Keratinocyte (primary cell): Measurements from ENCODE around the gene ORAI3. TPM values are rescaled to one million over a fixed set of nuclear protein-coding genes. Genes with fewer than 3 reads are reported as not detected.

Source experiments
- DNase-seq: peaks from one replicate; pipeline ENCODE4 v3.0.0-alpha.2; 2011; ENCODE audit warnings: low read depth, missing footprints, low spot score
- FAIRE-seq: peaks from 2 replicates; lab custom pipeline; 2011; peaks lifted over from hg19 to GRCh38; lab: Jason Lieb, UNC
- H2AFZ ChIP-seq: 2 replicates; pipeline ENCODE4 v1.6.0; 2012; ENCODE audit warnings: low read length, control low read depth, inconsistent platforms; ENCODE audit not compliant: control insufficient read depth
- H3K27ac ChIP-seq: 2 replicates; pipeline ENCODE4 v1.5.1; 2011; ENCODE audit warnings: low read length; ENCODE audit not compliant: control insufficient read depth, insufficient read depth
- H3K27me3 ChIP-seq: 3 replicates; pipeline ENCODE4 v1.6.0; 2011; ENCODE audit warnings: low read length; ENCODE audit not compliant: control insufficient read depth, insufficient read depth; ENCODE audit errors: extremely low read depth
- H3K36me3 ChIP-seq, 2 experiments: 2 replicates in 1 of 2; 3 replicates in 1 of 2; pipeline ENCODE4 v1.5.1; 2011; ENCODE audit warnings: low read length in 2 of 2, mild to moderate bottlenecking in 1 of 2; ENCODE audit not compliant: control insufficient read depth in 2 of 2, insufficient read depth in 2 of 2; ENCODE audit errors: extremely low read depth in 1 of 2
- H3K4me1 ChIP-seq: 3 replicates; pipeline ENCODE4 v1.5.1; 2011; ENCODE audit warnings: low read length; ENCODE audit not compliant: control insufficient read depth, insufficient read depth; ENCODE audit errors: extremely low read depth
- H3K4me2 ChIP-seq: 3 replicates; pipeline ENCODE4 v1.6.0; 2011; ENCODE audit warnings: low read depth, low read length; ENCODE audit not compliant: control insufficient read depth, insufficient read depth; ENCODE audit errors: extremely low read depth
- H3K4me3 ChIP-seq, 3 experiments: fragments of 200-600 bp in 1 of 3; sonication (generic) in 1 of 3; 2 replicates in 2 of 3; 3 replicates in 1 of 3; pipeline ENCODE4 v1.5.1; 2011 to 2016; ENCODE audit warnings: low read length in 3 of 3, mild to moderate bottlenecking in 3 of 3, control low read depth in 2 of 3, inconsistent platforms in 1 of 3, low read depth in 1 of 3, mixed read lengths in 1 of 3, mixed run types in 1 of 3, moderate library complexity in 1 of 3; ENCODE audit not compliant: control insufficient read depth in 2 of 3, insufficient read depth in 2 of 3; ENCODE audit errors: extremely low read depth in 1 of 3
- H3K79me2 ChIP-seq: 2 replicates; pipeline ENCODE4 v1.6.0; 2012; ENCODE audit warnings: low read length; ENCODE audit not compliant: control insufficient read depth, insufficient read depth
- H3K9ac ChIP-seq: 3 replicates; pipeline ENCODE4 v1.6.0; 2011; ENCODE audit warnings: low read length; ENCODE audit not compliant: control insufficient read depth, insufficient read depth; ENCODE audit errors: extremely low read depth
- H3K9me1 ChIP-seq: 3 replicates; pipeline ENCODE4 v1.6.0; 2011; ENCODE audit warnings: low read length; ENCODE audit not compliant: control insufficient read depth, insufficient read depth; ENCODE audit errors: extremely low read depth
- H3K9me3 ChIP-seq: 2 replicates; pipeline ENCODE4 v1.5.1; 2012; ENCODE audit warnings: low read depth, low read length; ENCODE audit not compliant: control insufficient read depth
- H4K20me1 ChIP-seq: 3 replicates; pipeline ENCODE4 v1.6.0; 2011; ENCODE audit warnings: low read length; ENCODE audit not compliant: control insufficient read depth, insufficient read depth; ENCODE audit errors: extremely low read depth
- EZH2 ChIP-seq: IDR thresholded peaks from one replicate; pipeline ENCODE4 v1.6.1; 2012; ENCODE audit warnings: inconsistent platforms, mild to moderate bottlenecking, low read length, moderate library complexity
- dilution Hi-C: fragments of 300-500 bp; cut with MboI; formaldehyde crosslinking; loops from one replicate; pipeline ENCODE4 v1.7.0; 2020; ENCODE audit warnings: low sequenced_read_pairs; ENCODE audit not compliant: extremely low pct_ligation_motif_present
- polyA plus RNA-seq, 5 experiments: library from polyadenylated mRNA; depleted of rRNA in 3 of 5; stranded (reverse) in 3 of 5; stranded (forward) in 1 of 5; unstranded in 1 of 5; fragments of >200 nt; gene quantifications; 1 replicate in 1 of 5; 2 replicates in 3 of 5; 3 replicates in 1 of 5; pipeline versions ENCODE4 v1.2.1 to v1.2.3, GENCODE V29; 2011 to 2012; ENCODE audit warnings: missing spikeins in 2 of 5, low read depth in 1 of 5, low replicate concordance in 1 of 5
- TF ChIP-seq, protein P1 (sequence below), 3 experiments: IDR thresholded peaks in 1 of 3; conservative IDR thresholded peaks in 1 of 3; optimal IDR thresholded peaks in 1 of 3; 2 replicates in 2 of 3; 3 replicates in 1 of 3; pipeline versions ENCODE3 to v1.5.1; 2011; ENCODE audit warnings: low read length in 3 of 3, mild to moderate bottlenecking in 3 of 3, moderate library complexity in 2 of 3, control low read depth in 1 of 3, inconsistent platforms in 1 of 3; ENCODE audit not compliant: insufficient read depth in 2 of 3; ENCODE audit errors: extremely low read depth in 1 of 3

Gene ORAI3
- polyA plus RNA-seq, 1 donor (not counting 4 experiments of a cell fraction or from before 2014, with no cell fraction given): 8.1 TPM

DNA sequence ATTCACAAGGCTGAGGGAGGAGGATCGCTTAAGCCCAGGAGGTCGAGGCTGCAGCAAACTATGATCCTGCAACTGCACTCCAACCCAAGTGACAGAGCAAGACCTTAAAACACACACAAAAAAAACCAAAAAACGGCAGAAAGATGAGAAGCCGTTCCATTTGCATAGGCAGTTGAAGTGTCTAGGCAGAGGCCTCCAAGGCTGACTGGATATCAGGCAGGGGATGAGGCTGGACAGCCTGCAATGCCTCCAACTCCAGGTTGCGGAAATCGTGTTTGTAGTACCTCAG, 27.5 kb upstream of the ORAI3 start:
- H3K4me2 ChIP-seq: peak overlapping the region; percentile 87
- peak overlapping the region; percentile 20 for H2AFZ ChIP-seq
- H3K27ac ChIP-seq: peak overlapping the region; percentile 87
- dilution Hi-C loops: no loop called here
- FAIRE-seq: no peak
- peaks cover 18% of the 10 kb centered on the region for H3K79me2 ChIP-seq
- H3K27me3 ChIP-seq: no peaks in the 10 kb centered on the region
- TF ChIP-seq EZH2: no peak
- TF ChIP-seq, protein P1, sequence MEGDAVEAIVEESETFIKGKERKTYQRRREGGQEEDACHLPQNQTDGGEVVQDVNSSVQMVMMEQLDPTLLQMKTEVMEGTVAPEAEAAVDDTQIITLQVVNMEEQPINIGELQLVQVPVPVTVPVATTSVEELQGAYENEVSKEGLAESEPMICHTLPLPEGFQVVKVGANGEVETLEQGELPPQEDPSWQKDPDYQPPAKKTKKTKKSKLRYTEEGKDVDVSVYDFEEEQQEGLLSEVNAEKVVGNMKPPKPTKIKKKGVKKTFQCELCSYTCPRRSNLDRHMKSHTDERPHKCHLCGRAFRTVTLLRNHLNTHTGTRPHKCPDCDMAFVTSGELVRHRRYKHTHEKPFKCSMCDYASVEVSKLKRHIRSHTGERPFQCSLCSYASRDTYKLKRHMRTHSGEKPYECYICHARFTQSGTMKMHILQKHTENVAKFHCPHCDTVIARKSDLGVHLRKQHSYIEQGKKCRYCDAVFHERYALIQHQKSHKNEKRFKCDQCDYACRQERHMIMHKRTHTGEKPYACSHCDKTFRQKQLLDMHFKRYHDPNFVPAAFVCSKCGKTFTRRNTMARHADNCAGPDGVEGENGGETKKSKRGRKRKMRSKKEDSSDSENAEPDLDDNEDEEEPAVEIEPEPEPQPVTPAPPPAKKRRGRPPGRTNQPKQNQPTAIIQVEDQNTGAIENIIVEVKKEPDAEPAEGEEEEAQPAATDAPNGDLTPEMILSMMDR (optimal IDR thresholded peaks at IDR 0.05 in 1 of 3, IDR thresholded peaks at IDR 0.05 in 1 of 3, conservative IDR thresholded peaks at IDR 0.05 in 1 of 3; ENCODE audit: extremely low read depth in 1 of 3, insufficient read depth in 2 of 3, low read length in 3 of 3): no peak
- no peaks in the 10 kb centered on the region for H3K9me3 ChIP-seq
- peak overlapping the region; percentile 86 for H3K9ac ChIP-seq
- peaks cover 0 to 2% of the 10 kb centered on the region in 2 experiments for H3K36me3 ChIP-seq
- no peak for DNase-seq
- no peaks in the 10 kb centered on the region for H3K9me1 ChIP-seq
- H4K20me1 ChIP-seq: no peaks in the 10 kb centered on the region
- H3K4me3 ChIP-seq: peak overlapping the region in 2 of 3 experiments; percentile 81 to 90
- H3K4me1 ChIP-seq: peaks cover 13% of the 10 kb centered on the region

DNA sequence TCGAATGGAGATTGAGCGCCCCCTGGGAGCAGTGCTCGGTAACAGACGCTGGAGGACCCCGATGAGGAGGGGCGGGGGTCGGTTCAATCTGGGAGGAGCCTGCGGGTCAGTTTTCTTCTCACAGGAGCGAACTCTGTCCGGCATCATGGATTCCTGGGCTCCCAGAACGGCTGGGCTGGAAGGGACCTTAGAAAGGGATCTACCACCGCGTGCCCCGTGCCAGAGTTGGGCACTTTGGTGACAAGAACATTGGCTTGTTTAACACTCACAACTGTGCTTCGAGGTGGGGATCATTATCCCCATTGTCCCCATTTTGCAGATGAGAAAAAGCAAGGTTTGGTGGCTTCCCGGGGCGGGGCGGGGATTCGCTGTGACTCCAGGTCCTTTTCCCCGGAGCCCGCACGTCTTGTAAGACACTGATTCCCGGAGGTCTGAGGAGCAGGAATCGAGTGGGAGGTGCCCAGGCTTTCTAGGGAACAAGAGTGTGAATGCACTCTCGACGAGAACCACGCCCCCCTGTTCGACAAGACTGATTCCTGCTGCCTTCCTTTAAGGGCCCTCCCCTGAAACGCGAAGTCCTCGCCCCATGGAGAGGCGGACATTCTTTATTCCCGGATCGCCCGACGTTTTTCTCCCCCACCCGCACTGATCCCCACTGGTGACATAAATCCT, 27.0 kb upstream of the ORAI3 start:
- Histone ChIP-seq H3K27me3 (no peaks in the 10 kb centered on the region), H3K4me1 (peaks cover 15% of the 10 kb centered on the region), H2AFZ (peak overlapping the region; percentile 90), H4K20me1 (no peaks in the 10 kb centered on the region), H3K9me1 (no peaks in the 10 kb centered on the region), H3K4me2 (peak overlapping the region; percentile 87), H3K36me3 (peaks cover 0 to 3% of the 10 kb centered on the region in 2 experiments), H3K4me3 (peak overlapping the region; percentile 51 to 90 (median 81)), H3K79me2 (peaks cover 18% of the 10 kb centered on the region), H3K27ac (peak overlapping the region; percentile 87), H3K9ac (peak overlapping the region; percentile 86), H3K9me3 (no peaks in the 10 kb centered on the region)
- peak; percentile 78 for DNase-seq
- FAIRE-seq: no peak
- dilution Hi-C loops: no loop called here
- TF ChIP-seq EZH2: no peak
- TF ChIP-seq, protein P1 (optimal IDR thresholded peaks at IDR 0.05 in 1 of 3, IDR thresholded peaks at IDR 0.05 in 1 of 3, conservative IDR thresholded peaks at IDR 0.05 in 1 of 3; ENCODE audit: extremely low read depth in 1 of 3, insufficient read depth in 2 of 3, low read length in 3 of 3): peak; percentile 86 to 90 (median 89)
